Vagina (tissue), 2 donors: ENCODE measurements around the gene MDC1. TPM values are rescaled to one million over a fixed set of nuclear protein-coding genes. Genes with fewer than 3 reads are reported as not detected.

Experiments used
- DNase-seq, 2 donors: peaks; one replicate each; pipeline ENCODE4 v3.0.0-alpha.2; 2017; ENCODE audit errors: extremely low spot score in 2 of 2
- H3K27ac ChIP-seq: fragments of 200-600 bp; sonication (generic); one replicate; pipeline ENCODE4 v1.5.1; 2019
- H3K27me3 ChIP-seq: fragments of 200-600 bp; sonication (generic); one replicate; pipeline ENCODE4 v1.5.1; 2019
- H3K36me3 ChIP-seq, 2 donors: fragments of 200-600 bp; sonication (generic); one replicate each; pipeline ENCODE4 v1.5.1; 2017 to 2019
- H3K4me1 ChIP-seq: fragments of 200-600 bp; sonication (generic); one replicate; pipeline ENCODE4 v1.5.1; 2019
- H3K4me3 ChIP-seq, 2 donors: fragments of 200-600 bp; sonication (generic); 1 replicate in 1 of 2; 2 replicates in 1 of 2; pipeline ENCODE4 v1.5.1; 2016 to 2019
- H3K9me3 ChIP-seq: fragments of 200-600 bp; sonication (generic); one replicate; pipeline ENCODE4 v1.5.1; 2019
- CTCF ChIP-seq, 3 experiments: fragments of 450-650 bp in 2 of 3; fragments of 200-600 bp in 1 of 3; sonication (generic) in 1 of 3; IDR thresholded peaks; one replicate each; pipeline ENCODE4 v1.5.1; 2017 to 2019; ENCODE audit warnings: antibody characterized with exemption in 3 of 3, mild to moderate bottlenecking in 2 of 3, moderate library complexity in 2 of 3
- POLR2A ChIP-seq, 2 donors: fragments of 450-650 bp; IDR thresholded peaks; one replicate each; pipeline ENCODE4 v1.6.1; 2017; ENCODE audit warnings: antibody characterized with exemption in 2 of 2, mild to moderate bottlenecking in 2 of 2, moderate library complexity in 2 of 2
- POLR2AphosphoS5 ChIP-seq, 2 donors: sonication (generic); formaldehyde crosslinking; IDR thresholded peaks; one replicate each; pipeline ENCODE4 v1.9.0; 2017; ENCODE audit warnings: antibody characterized with exemption in 2 of 2, mild to moderate bottlenecking in 2 of 2, low read depth in 1 of 2; ENCODE audit not compliant: insufficient read depth in 1 of 2
- intact Hi-C: fragments of 100-400 bp; cut with DNase I; formaldehyde crosslinking; loops from one replicate; pipeline ENCODE4 v1.15.1; 2023
- total RNA-seq: library from RNA; depleted of rRNA; stranded (reverse); fragments of >200 nt; gene quantifications from one replicate; pipeline ENCODE4 v1.2.3, GENCODE V29; 2016

The MDC1 gene
- total RNA-seq, 1 donor from 2014 or later = 12.3 TPM

- H3K4me1 ChIP-seq = peaks cover 86% of the 10 kb centered on the region
These were observed 32.5 kb downstream of the MDC1 start for GRCh38 chr6:30684386-30685156.

GRCh38 chr6:30683980-30684338, 33.1 kb downstream of the MDC1 start:
- DNase-seq = no peak
- TF ChIP-seq POLR2AphosphoS5 (IDR thresholded peaks at IDR 0.05; ENCODE audit: insufficient read depth in 1 of 2, low read depth in 1 of 2) (no peak), POLR2A (IDR thresholded peaks at IDR 0.05) (no peak), CTCF (IDR thresholded peaks at IDR 0.05) (no peak)
- H3K4me1 ChIP-seq = peaks cover 86% of the 10 kb centered on the region
- no peaks in the 10 kb centered on the region for H3K36me3 ChIP-seq
- H3K4me3 ChIP-seq = peak overlapping the region; percentile 93 to 97
- no peaks in the 10 kb centered on the region for H3K9me3 ChIP-seq
- H3K27me3 ChIP-seq = no peaks in the 10 kb centered on the region
- H3K27ac ChIP-seq = peak overlapping the region; percentile 92
- intact Hi-C loops = loop anchor here (10.0 kb wide), 2 partner anchors 69 to 201 kb away; partner anchors contain the start of genes DDR1, MRPS18B and PPP1R10

More at GRCh38 chr6:30684386-30685156, 32.5 kb downstream of the MDC1 start:
- Histone ChIP-seq H3K36me3 (no peaks in the 10 kb centered on the region), H3K4me3 (peak overlapping the region; percentile 93 to 97), H3K27me3 (no peaks in the 10 kb centered on the region), H3K9me3 (no peaks in the 10 kb centered on the region), H3K27ac (peak overlapping the region; percentile 92)
- no peak for DNase-seq
- TF ChIP-seq POLR2A (IDR thresholded peaks at IDR 0.05) (no peak), POLR2AphosphoS5 (IDR thresholded peaks at IDR 0.05; ENCODE audit: insufficient read depth in 1 of 2, low read depth in 1 of 2) (no peak), CTCF (IDR thresholded peaks at IDR 0.05) (no peak)
- intact Hi-C loops = loop anchor here (10.0 kb wide), 2 partner anchors 70 to 200 kb away; partner anchors contain the start of genes DDR1, MRPS18B and PPP1R10

GRCh38 chr6:30683183-30683979, 33.7 kb downstream of the MDC1 start:
- H3K4me1 ChIP-seq = peaks cover 86% of the 10 kb centered on the region
- peak overlapping the region; percentile 93 to 97 for H3K4me3 ChIP-seq
- peaks cover 0 to 4% of the 10 kb centered on the region in 2 donors for H3K36me3 ChIP-seq
- intact Hi-C loops = loop anchor here (10.0 kb wide), 2 partner anchors 69 to 201 kb away; partner anchors contain the start of genes DDR1, MRPS18B and PPP1R10
- peak overlapping the region; percentile 92 for H3K27ac ChIP-seq
- no peaks in the 10 kb centered on the region for H3K27me3 ChIP-seq
- TF ChIP-seq POLR2A (IDR thresholded peaks at IDR 0.05) (no peak), POLR2AphosphoS5 (IDR thresholded peaks at IDR 0.05; ENCODE audit: insufficient read depth in 1 of 2, low read depth in 1 of 2) (no peak), CTCF (IDR thresholded peaks at IDR 0.05) (no peak)
- no peak for DNase-seq
- H3K9me3 ChIP-seq = no peaks in the 10 kb centered on the region

GRCh38 chr6:30682143-30683117, 34.7 kb downstream of the MDC1 start:
- Histone ChIP-seq H3K36me3 (peaks cover 0 to 13% of the 10 kb centered on the region in 2 donors), H3K4me1 (peaks cover 80% of the 10 kb centered on the region), H3K4me3 (peak overlapping the region; percentile 93 to 97), H3K9me3 (no peaks in the 10 kb centered on the region), H3K27me3 (no peaks in the 10 kb centered on the region), H3K27ac (peak overlapping the region; percentile 92)
- no peak for DNase-seq
- no peak for TF ChIP-seq CTCF (IDR thresholded peaks at IDR 0.05)
- TF ChIP-seq POLR2AphosphoS5 (IDR thresholded peaks at IDR 0.05; ENCODE audit: insufficient read depth in 1 of 2, low read depth in 1 of 2) = peak; percentile 22 to 77
- peak in 1 of 2 donors; percentile 3 for TF ChIP-seq POLR2A (IDR thresholded peaks at IDR 0.05)
- intact Hi-C loops = loop anchor here (10.0 kb wide), 2 partner anchors 68 to 202 kb away; partner anchors contain the start of genes DDR1, MRPS18B and PPP1R10
